Suprapubic skin (tissue), 3 donors: ENCODE data around the gene TSHZ2.

Source experiments
- CTCF ChIP-seq, 2 donors: fragments of 200-600 bp in 1 of 2; fragments of 450-650 bp in 1 of 2; sonication (generic) in 1 of 2; IDR thresholded peaks; one replicate each; pipeline ENCODE4 v1.5.1; 2016 to 2019; ENCODE audit warnings: antibody characterized with exemption in 2 of 2, mild to moderate bottlenecking in 1 of 2, moderate library complexity in 1 of 2
- POLR2A ChIP-seq, 2 donors: fragments of 450-650 bp; IDR thresholded peaks; one replicate each; pipeline ENCODE4 v1.6.1; 2017; ENCODE audit warnings: antibody characterized with exemption in 2 of 2, mild to moderate bottlenecking in 2 of 2, moderate library complexity in 2 of 2

GRCh38 chr20:52992632-52993031 is 20.5 kb downstream of the TSHZ2 start:
- no peak for TF ChIP-seq CTCF (IDR thresholded peaks at IDR 0.05)
- TF ChIP-seq POLR2A (IDR thresholded peaks at IDR 0.05): no peak
